Measurements from ENCODE around the gene SLC35E3. TPM values are rescaled to one million over a fixed set of nuclear protein-coding genes. Genes with fewer than 3 reads are reported as not detected.

Gene SLC35E3
- 6.5 TPM for polyA plus RNA-seq (2013, experiment 1 of 2)
- 7.2 TPM for polyA plus RNA-seq (2013, experiment 2 of 2)

DNA sequence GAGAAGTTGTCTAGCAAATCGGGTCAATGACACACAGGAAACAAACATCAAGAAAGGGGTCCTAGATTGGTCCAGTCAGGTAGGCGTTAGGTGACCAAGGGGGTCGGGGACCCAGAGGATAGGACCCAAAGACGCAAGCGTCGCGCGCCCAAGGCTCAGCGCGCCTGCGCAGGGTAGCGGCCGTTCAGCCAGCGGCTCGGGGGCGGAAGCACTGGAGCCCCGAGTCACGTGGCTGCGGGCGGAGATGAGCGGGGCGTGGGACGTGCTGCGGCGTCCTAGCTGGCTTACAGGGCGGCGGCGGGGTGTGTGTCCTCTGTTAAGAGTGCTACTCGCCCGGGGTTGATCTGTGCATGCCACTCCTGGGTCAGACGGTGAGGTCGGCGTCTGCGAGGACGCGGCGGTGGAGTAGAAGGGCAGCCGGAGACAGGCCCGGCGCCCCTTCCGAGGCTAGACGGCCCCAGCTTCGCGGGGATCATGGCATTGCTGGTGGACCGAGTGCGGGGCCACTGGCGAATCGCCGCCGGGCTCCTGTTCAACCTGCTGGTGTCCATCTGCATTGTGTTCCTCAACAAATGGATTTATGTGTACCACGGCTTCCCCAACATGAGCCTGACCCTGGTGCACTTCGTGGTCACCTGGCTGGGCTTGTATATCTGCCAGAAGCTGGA, at the start of gene SLC35E3:
TSS of gene SLC35E3 (plus strand) at position 273 of the 668 bp plus-strand sequence. CDS start at position 475, 202 bp downstream.
- Histone ChIP-seq H4K8ac (ENCODE audit: low read depth, low read length) (no peak within 1 kb of the TSS), H3K23ac (ENCODE audit: low read length) (peak within 1 kb of the TSS; percentile 59), H3K56ac (ENCODE audit: low read length) (peak within 1 kb of the TSS; percentile 89), H3K18ac (ENCODE audit: low read length) (no peak within 1 kb of the TSS), H3K79me2 (ENCODE audit: control insufficient read depth, insufficient read depth, low read length) (no peaks in the 10 kb centered on the region), H2BK5ac (ENCODE audit: low read length) (peak within 1 kb of the TSS; percentile 41), H3K4me1 (ENCODE audit: control insufficient read depth, low read depth, low read length) (no peaks in the 10 kb centered on the region), H3K9ac (ENCODE audit: low read length) (peak within 1 kb of the TSS; percentile 78), H3K4ac (ENCODE audit: low read depth, low read length) (no peak within 1 kb of the TSS), H3K4me2 (ENCODE audit: low read length) (peak within 1 kb of the TSS; percentile 61), H3K27me3 (ENCODE audit: insufficient read depth, low read length, poor library complexity) (no peaks in the 10 kb centered on the region), H2AK5ac (ENCODE audit: low read length) (no peak within 1 kb of the TSS), H3K79me1 (ENCODE audit: low read length) (no peaks in the 10 kb centered on the region), H3K27ac (ENCODE audit: low read depth, low read length) (peak within 1 kb of the TSS; percentile 25), H3K36me3 (ENCODE audit: control insufficient read depth, insufficient read depth, low read length) (no peaks in the 10 kb centered on the region), H4K5ac (ENCODE audit: low read length) (no peak within 1 kb of the TSS), H3K4me3 (ENCODE audit: low read length) (peak within 1 kb of the TSS; percentile 81), H2BK120ac (ENCODE audit: low read depth, low read length) (no peak within 1 kb of the TSS), H2BK15ac (replicated peaks; ENCODE audit: low read depth) (no peak within 1 kb of the TSS)
- DNase-seq = peak; percentile 95
- WGBS (ENCODE audit: extremely low coverage, insufficient coverage, low lambda C conversion rate) = no CpG with 5 or more reads among the region's 52 CpGs

DNA sequence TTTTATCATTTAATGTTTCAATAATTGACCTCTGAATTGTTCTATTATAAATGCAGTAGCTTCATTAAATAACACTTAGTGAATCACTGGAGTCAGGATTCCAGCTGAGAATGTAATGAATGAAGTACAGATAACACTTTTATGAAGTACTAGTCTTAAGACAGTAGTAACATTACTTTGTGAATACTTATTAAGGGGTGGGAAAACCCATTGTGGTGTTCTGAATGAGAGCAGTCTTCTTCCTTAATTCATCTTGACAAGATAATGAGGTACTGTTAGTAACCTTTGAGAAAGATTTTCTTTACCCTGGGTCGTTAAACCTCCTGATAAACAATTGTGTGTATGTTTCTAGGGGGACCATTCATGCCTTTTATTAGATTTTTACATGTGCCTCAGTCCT, 46.5 kb upstream of the SLC35E3 start:
- Histone ChIP-seq H3K79me1 (ENCODE audit: low read length) (no peaks in the 10 kb centered on the region), H2BK5ac (ENCODE audit: low read length) (no peak overlapping the region), H4K5ac (ENCODE audit: low read length) (no peak overlapping the region), H3K36me3 (ENCODE audit: control insufficient read depth, insufficient read depth, low read length) (peaks cover 3% of the 10 kb centered on the region), H3K4ac (ENCODE audit: low read depth, low read length) (no peak overlapping the region), H3K4me1 (ENCODE audit: control insufficient read depth, low read depth, low read length) (no peaks in the 10 kb centered on the region), H3K4me2 (ENCODE audit: low read length) (no peak overlapping the region), H3K56ac (ENCODE audit: low read length) (no peak overlapping the region), H3K23ac (ENCODE audit: low read length) (no peak overlapping the region), H2BK15ac (replicated peaks; ENCODE audit: low read depth) (no peak overlapping the region), H3K27ac (ENCODE audit: low read depth, low read length) (no peak overlapping the region), H2BK120ac (ENCODE audit: low read depth, low read length) (no peak overlapping the region), H3K27me3 (ENCODE audit: insufficient read depth, low read length, poor library complexity) (no peaks in the 10 kb centered on the region), H3K9ac (ENCODE audit: low read length) (no peak overlapping the region), H3K4me3 (ENCODE audit: low read length) (no peak overlapping the region), H2AK5ac (ENCODE audit: low read length) (no peak overlapping the region), H3K18ac (ENCODE audit: low read length) (no peak overlapping the region), H3K79me2 (ENCODE audit: control insufficient read depth, insufficient read depth, low read length) (no peaks in the 10 kb centered on the region), H4K8ac (ENCODE audit: low read depth, low read length) (no peak overlapping the region)
- no CpG with 5 or more reads among the region's 1 CpG for WGBS (ENCODE audit: extremely low coverage, insufficient coverage, low lambda C conversion rate)
- DNase-seq = no peak

DNA sequence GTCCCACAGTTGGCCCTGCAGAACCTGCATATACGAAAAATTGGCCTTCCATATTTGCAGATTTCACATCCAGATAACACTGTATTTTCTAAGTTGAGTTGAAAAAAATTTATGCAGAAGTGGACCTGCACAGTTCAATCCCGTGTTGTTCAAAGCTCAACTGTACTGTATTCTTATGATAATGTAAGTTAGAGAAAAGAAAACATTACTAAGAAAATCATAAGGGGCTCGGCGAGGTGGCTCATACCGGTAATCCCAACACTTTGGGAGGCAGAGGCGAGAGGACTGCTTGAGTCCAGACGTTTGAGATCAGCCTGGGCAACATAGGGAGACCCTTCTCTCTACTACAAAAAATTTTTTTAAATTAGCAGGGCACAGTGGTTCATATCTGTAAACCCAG, 18.2 kb upstream of the SLC35E3 start:
- no peaks in the 10 kb centered on the region for H3K79me1 ChIP-seq (ENCODE audit: low read length)
- H3K79me2 ChIP-seq (ENCODE audit: control insufficient read depth, insufficient read depth, low read length) = no peaks in the 10 kb centered on the region
- H2BK15ac ChIP-seq (replicated peaks; ENCODE audit: low read depth) = no peak overlapping the region
- no peak overlapping the region for H3K4me2 ChIP-seq (ENCODE audit: low read length)
- no peaks in the 10 kb centered on the region for H3K4me1 ChIP-seq (ENCODE audit: control insufficient read depth, low read depth, low read length)
- no peak overlapping the region for H4K8ac ChIP-seq (ENCODE audit: low read depth, low read length)
- DNase-seq = no peak
- H3K18ac ChIP-seq (ENCODE audit: low read length) = no peak overlapping the region
- no peak overlapping the region for H3K4ac ChIP-seq (ENCODE audit: low read depth, low read length)
- H2AK5ac ChIP-seq (ENCODE audit: low read length) = no peak overlapping the region
- H3K27me3 ChIP-seq (ENCODE audit: insufficient read depth, low read length, poor library complexity) = no peaks in the 10 kb centered on the region
- H3K23ac ChIP-seq (ENCODE audit: low read length) = no peak overlapping the region
- peaks cover 2% of the 10 kb centered on the region for H3K36me3 ChIP-seq (ENCODE audit: control insufficient read depth, insufficient read depth, low read length)
- no peak overlapping the region for H3K27ac ChIP-seq (ENCODE audit: low read depth, low read length)
- no CpG with 5 or more reads among the region's 7 CpGs for WGBS (ENCODE audit: extremely low coverage, insufficient coverage, low lambda C conversion rate)
- H3K4me3 ChIP-seq (ENCODE audit: low read length) = no peak overlapping the region
- no peak overlapping the region for H4K5ac ChIP-seq (ENCODE audit: low read length)
- no peak overlapping the region for H2BK120ac ChIP-seq (ENCODE audit: low read depth, low read length)
- no peak overlapping the region for H3K9ac ChIP-seq (ENCODE audit: low read length)
- no peak overlapping the region for H3K56ac ChIP-seq (ENCODE audit: low read length)
- H2BK5ac ChIP-seq (ENCODE audit: low read length) = no peak overlapping the region

- Histone ChIP-seq H3K27me3 (ENCODE audit: insufficient read depth, low read length, poor library complexity) (no peaks in the 10 kb centered on the region), H3K36me3 (ENCODE audit: control insufficient read depth, insufficient read depth, low read length) (peaks cover 10% of the 10 kb centered on the region), H3K18ac (ENCODE audit: low read length) (no peak overlapping the region), H4K8ac (ENCODE audit: low read depth, low read length) (no peak overlapping the region), H3K56ac (ENCODE audit: low read length) (no peak overlapping the region), H3K79me2 (ENCODE audit: control insufficient read depth, insufficient read depth, low read length) (no peaks in the 10 kb centered on the region), H2BK15ac (replicated peaks; ENCODE audit: low read depth) (no peak overlapping the region), H3K23ac (ENCODE audit: low read length) (no peak overlapping the region), H2BK5ac (ENCODE audit: low read length) (no peak overlapping the region), H3K4me1 (ENCODE audit: control insufficient read depth, low read depth, low read length) (no peaks in the 10 kb centered on the region), H2BK120ac (ENCODE audit: low read depth, low read length) (no peak overlapping the region), H3K9ac (ENCODE audit: low read length) (no peak overlapping the region), H2AK5ac (ENCODE audit: low read length) (no peak overlapping the region), H3K4me2 (ENCODE audit: low read length) (no peak overlapping the region), H3K27ac (ENCODE audit: low read depth, low read length) (no peak overlapping the region), H3K4ac (ENCODE audit: low read depth, low read length) (no peak overlapping the region), H3K79me1 (ENCODE audit: low read length) (no peaks in the 10 kb centered on the region), H4K5ac (ENCODE audit: low read length) (no peak overlapping the region), H3K4me3 (ENCODE audit: low read length) (no peak overlapping the region)
- no CpG with 5 or more reads among the region's 4 CpGs for WGBS (ENCODE audit: extremely low coverage, insufficient coverage, low lambda C conversion rate)
- DNase-seq = peak; percentile 52
Measured at GRCh38 chr12:68733661-68734071, 12.3 kb upstream of the SLC35E3 start.

GRCh38 chr12:68739891-68740290, 6.1 kb upstream of the SLC35E3 start:
- no peak overlapping the region for H3K18ac ChIP-seq (ENCODE audit: low read length)
- H2BK120ac ChIP-seq (ENCODE audit: low read depth, low read length) = no peak overlapping the region
- H4K8ac ChIP-seq (ENCODE audit: low read depth, low read length) = no peak overlapping the region
- no peaks in the 10 kb centered on the region for H3K79me1 ChIP-seq (ENCODE audit: low read length)
- no peak overlapping the region for H3K23ac ChIP-seq (ENCODE audit: low read length)
- no peak overlapping the region for H3K4ac ChIP-seq (ENCODE audit: low read depth, low read length)
- no peaks in the 10 kb centered on the region for H3K4me1 ChIP-seq (ENCODE audit: control insufficient read depth, low read depth, low read length)
- no peak overlapping the region for H3K4me3 ChIP-seq (ENCODE audit: low read length)
- H2BK5ac ChIP-seq (ENCODE audit: low read length) = no peak overlapping the region
- no peak overlapping the region for H4K5ac ChIP-seq (ENCODE audit: low read length)
- H2AK5ac ChIP-seq (ENCODE audit: low read length) = no peak overlapping the region
- H3K36me3 ChIP-seq (ENCODE audit: control insufficient read depth, insufficient read depth, low read length) = peaks cover 4% of the 10 kb centered on the region
- no CpG with 5 or more reads among the region's 6 CpGs for WGBS (ENCODE audit: extremely low coverage, insufficient coverage, low lambda C conversion rate)
- no peak overlapping the region for H3K56ac ChIP-seq (ENCODE audit: low read length)
- H3K9ac ChIP-seq (ENCODE audit: low read length) = no peak overlapping the region
- no peak overlapping the region for H3K4me2 ChIP-seq (ENCODE audit: low read length)
- DNase-seq = no peak
- H2BK15ac ChIP-seq (replicated peaks; ENCODE audit: low read depth) = no peak overlapping the region
- no peak overlapping the region for H3K27ac ChIP-seq (ENCODE audit: low read depth, low read length)
- no peaks in the 10 kb centered on the region for H3K27me3 ChIP-seq (ENCODE audit: insufficient read depth, low read length, poor library complexity)
- no peaks in the 10 kb centered on the region for H3K79me2 ChIP-seq (ENCODE audit: control insufficient read depth, insufficient read depth, low read length)

- H3K4me3 ChIP-seq (ENCODE audit: low read length) = no peak overlapping the region
- H3K27me3 ChIP-seq (ENCODE audit: insufficient read depth, low read length, poor library complexity) = no peaks in the 10 kb centered on the region
- H3K79me1 ChIP-seq (ENCODE audit: low read length) = no peaks in the 10 kb centered on the region
- no peak overlapping the region for H4K5ac ChIP-seq (ENCODE audit: low read length)
- H3K36me3 ChIP-seq (ENCODE audit: control insufficient read depth, insufficient read depth, low read length) = peaks cover 2% of the 10 kb centered on the region
- H2AK5ac ChIP-seq (ENCODE audit: low read length) = no peak overlapping the region
- H3K9ac ChIP-seq (ENCODE audit: low read length) = no peak overlapping the region
- H3K27ac ChIP-seq (ENCODE audit: low read depth, low read length) = no peak overlapping the region
- H3K23ac ChIP-seq (ENCODE audit: low read length) = no peak overlapping the region
- H3K4me1 ChIP-seq (ENCODE audit: control insufficient read depth, low read depth, low read length) = no peaks in the 10 kb centered on the region
- DNase-seq = no peak
- no CpG with 5 or more reads among the region's 2 CpGs for WGBS (ENCODE audit: extremely low coverage, insufficient coverage, low lambda C conversion rate)
- H2BK15ac ChIP-seq (replicated peaks; ENCODE audit: low read depth) = no peak overlapping the region
- no peak overlapping the region for H4K8ac ChIP-seq (ENCODE audit: low read depth, low read length)
- H3K4ac ChIP-seq (ENCODE audit: low read depth, low read length) = no peak overlapping the region
- H3K18ac ChIP-seq (ENCODE audit: low read length) = no peak overlapping the region
- H3K56ac ChIP-seq (ENCODE audit: low read length) = no peak overlapping the region
- no peaks in the 10 kb centered on the region for H3K79me2 ChIP-seq (ENCODE audit: control insufficient read depth, insufficient read depth, low read length)
- H2BK120ac ChIP-seq (ENCODE audit: low read depth, low read length) = no peak overlapping the region
- no peak overlapping the region for H2BK5ac ChIP-seq (ENCODE audit: low read length)
- no peak overlapping the region for H3K4me2 ChIP-seq (ENCODE audit: low read length)
Measured at GRCh38 chr12:68743356-68743755, 2.6 kb upstream of the SLC35E3 start.
